ENCODE measurements around the gene RELT.
A peak's percentile ranks its signal among the peaks of the same experiment; 100 is the strongest.

Gene RELT

GRCh38 chr11:73348838-73349237 is 27.4 kb upstream of the RELT start:
- no peak for DNase-seq

- no peak for DNase-seq
Measured at GRCh38 chr11:73349633-73350032, 26.6 kb upstream of the RELT start.

- DNase-seq = peak; percentile 41
Measured at GRCh38 chr11:73350908-73351636, 25.1 kb upstream of the RELT start.

- no peak for DNase-seq
Measured at GRCh38 chr11:73353422-73353821, 22.8 kb upstream of the RELT start.

- no peak for DNase-seq
Measured at GRCh38 chr11:73355109-73355508, 21.1 kb upstream of the RELT start.

GRCh38 chr11:73356979-73357860 is 19.0 kb upstream of the RELT start:
- no peak for DNase-seq

- no peak for DNase-seq
Measured at GRCh38 chr11:73358071-73358470, 18.1 kb upstream of the RELT start.

GRCh38 chr11:73359341-73359740 is 16.9 kb upstream of the RELT start:
- no peak for DNase-seq

- DNase-seq = no peak
Measured at GRCh38 chr11:73359930-73360742, 16.1 kb upstream of the RELT start.

- no peak for DNase-seq
Measured at GRCh38 chr11:73360743-73361369, 15.3 kb upstream of the RELT start.

GRCh38 chr11:73361953-73362776 is 14.0 kb upstream of the RELT start:
- DNase-seq = no peak

- no peak for DNase-seq
Measured at GRCh38 chr11:73363147-73363546, 13.1 kb upstream of the RELT start.

- no peak for DNase-seq
Measured at GRCh38 chr11:73365352-73366264, 10.6 kb upstream of the RELT start.

- no peak for DNase-seq
Measured at GRCh38 chr11:73366265-73366610, 10.0 kb upstream of the RELT start.

GRCh38 chr11:73366953-73367352 is 9.2 kb upstream of the RELT start:
- no peak for DNase-seq

GRCh38 chr11:73367482-73368024 is 8.6 kb upstream of the RELT start:
- no peak for DNase-seq

- no peak for DNase-seq
Measured at GRCh38 chr11:73372375-73372993, 3.7 kb upstream of the RELT start.

- DNase-seq = no peak
Measured at GRCh38 chr11:73374151-73374550, 2.0 kb upstream of the RELT start.

GRCh38 chr11:73375830-73376159 is 404 bp upstream of the RELT start:
- DNase-seq = no peak
